ENCODE measurements around the gene ARL8A. TPM values are rescaled to one million over a fixed set of nuclear protein-coding genes. Genes with fewer than 3 reads are reported as not detected.

ARL8A gene
- total and polyA plus RNA-seq, 4 donors: 21.8 to 87.7 (median 49.3) TPM

- intact Hi-C loops (cut with DNase I): no loop called here
- 36 to 40% methylated on average over 11 of the region's 11 CpGs for WGBS, 2 donors
- Histone ChIP-seq H3K27ac (ENCODE audit: low read depth in 1 of 2, low read length in 2 of 2) (no peak overlapping the region), H3K4me1 (ENCODE audit: control insufficient read depth in 1 of 2, insufficient read depth in 2 of 2, low read length in 2 of 2) (no peaks in the 10 kb centered on the region), H3K27me3 (ENCODE audit: control insufficient read depth in 1 of 2, insufficient read depth in 2 of 2, low read length in 1 of 2) (no peaks in the 10 kb centered on the region), H3K36me3 (ENCODE audit: control insufficient read depth in 1 of 2, insufficient read depth in 2 of 2, low read length in 1 of 2) (no peaks in the 10 kb centered on the region), H3K4me3 (ENCODE audit: low read length in 2 of 2) (no peak overlapping the region), H3K9me3 (ENCODE audit: control insufficient read depth, low read length) (no peaks in the 10 kb centered on the region)
- ATAC-seq (ENCODE audit: low FRiP score): no peak
- DNase-seq: no peak
These were observed 10.4 kb upstream of the ARL8A start for GRCh38 chr1:202154766-202155477.

- DNase-seq (no peak), ATAC-seq (ENCODE audit: low FRiP score) (no peak)
- no peaks in the 10 kb centered on the region for H3K36me3 ChIP-seq (ENCODE audit: control insufficient read depth in 1 of 2, insufficient read depth in 2 of 2, low read length in 1 of 2)
- intact Hi-C loops (cut with DNase I): no loop called here
- no peak overlapping the region for H3K4me3 ChIP-seq (ENCODE audit: low read length in 2 of 2)
- H3K27ac ChIP-seq (ENCODE audit: low read depth in 1 of 2, low read length in 2 of 2): no peak overlapping the region
- no peaks in the 10 kb centered on the region for H3K9me3 ChIP-seq (ENCODE audit: control insufficient read depth, low read length)
- no peaks in the 10 kb centered on the region for H3K27me3 ChIP-seq (ENCODE audit: control insufficient read depth in 1 of 2, insufficient read depth in 2 of 2, low read length in 1 of 2)
- 88 to 89% methylated on average over 10 of the region's 10 CpGs for WGBS, 2 donors
- no peaks in the 10 kb centered on the region for H3K4me1 ChIP-seq (ENCODE audit: control insufficient read depth in 1 of 2, insufficient read depth in 2 of 2, low read length in 2 of 2)
These were observed 9.7 kb upstream of the ARL8A start for GRCh38 chr1:202154148-202154765.

- no peaks in the 10 kb centered on the region for H3K27me3 ChIP-seq (ENCODE audit: control insufficient read depth in 1 of 2, insufficient read depth in 2 of 2, low read length in 1 of 2)
- H3K27ac ChIP-seq (ENCODE audit: low read depth in 1 of 2, low read length in 2 of 2): no peak overlapping the region
- ATAC-seq (ENCODE audit: low FRiP score): no peak
- WGBS, 2 donors: 93 to 95% methylated on average over 4 of the region's 4 CpGs
- H3K9me3 ChIP-seq (ENCODE audit: control insufficient read depth, low read length): no peaks in the 10 kb centered on the region
- no peaks in the 10 kb centered on the region for H3K4me1 ChIP-seq (ENCODE audit: control insufficient read depth in 1 of 2, insufficient read depth in 2 of 2, low read length in 2 of 2)
- H3K36me3 ChIP-seq (ENCODE audit: control insufficient read depth in 1 of 2, insufficient read depth in 2 of 2, low read length in 1 of 2): no peaks in the 10 kb centered on the region
- no peak for DNase-seq
- no peak overlapping the region for H3K4me3 ChIP-seq (ENCODE audit: low read length in 2 of 2)
- intact Hi-C loops (cut with DNase I): no loop called here
These were observed 8.7 kb upstream of the ARL8A start for GRCh38 chr1:202153284-202153683.

GRCh38 chr1:202152399-202152798, 7.9 kb upstream of the ARL8A start:
- Histone ChIP-seq H3K9me3 (ENCODE audit: control insufficient read depth, low read length) (no peaks in the 10 kb centered on the region), H3K27me3 (ENCODE audit: control insufficient read depth in 1 of 2, insufficient read depth in 2 of 2, low read length in 1 of 2) (no peaks in the 10 kb centered on the region), H3K27ac (ENCODE audit: low read depth in 1 of 2, low read length in 2 of 2) (no peak overlapping the region), H3K36me3 (ENCODE audit: control insufficient read depth in 1 of 2, insufficient read depth in 2 of 2, low read length in 1 of 2) (no peaks in the 10 kb centered on the region), H3K4me3 (ENCODE audit: low read length in 2 of 2) (no peak overlapping the region), H3K4me1 (ENCODE audit: control insufficient read depth in 1 of 2, insufficient read depth in 2 of 2, low read length in 2 of 2) (no peaks in the 10 kb centered on the region)
- ATAC-seq (ENCODE audit: low FRiP score): no peak
- intact Hi-C loops (cut with DNase I): no loop called here
- 90 to 91% methylated on average over 10 of the region's 10 CpGs for WGBS, 2 donors
- no peak for DNase-seq

- intact Hi-C loops (cut with DNase I): no loop called here
- no peaks in the 10 kb centered on the region for H3K36me3 ChIP-seq (ENCODE audit: control insufficient read depth in 1 of 2, insufficient read depth in 2 of 2, low read length in 1 of 2)
- ATAC-seq (ENCODE audit: low FRiP score): no peak
- no peak overlapping the region for H3K27ac ChIP-seq (ENCODE audit: low read depth in 1 of 2, low read length in 2 of 2)
- H3K4me3 ChIP-seq (ENCODE audit: low read length in 2 of 2): no peak overlapping the region
- no peaks in the 10 kb centered on the region for H3K9me3 ChIP-seq (ENCODE audit: control insufficient read depth, low read length)
- no peaks in the 10 kb centered on the region for H3K4me1 ChIP-seq (ENCODE audit: control insufficient read depth in 1 of 2, insufficient read depth in 2 of 2, low read length in 2 of 2)
- H3K27me3 ChIP-seq (ENCODE audit: control insufficient read depth in 1 of 2, insufficient read depth in 2 of 2, low read length in 1 of 2): no peaks in the 10 kb centered on the region
- 89 to 94% methylated on average over 2 of the region's 2 CpGs for WGBS, 2 donors
- no peak for DNase-seq
These were observed 6.5 kb upstream of the ARL8A start for GRCh38 chr1:202151045-202151444.

GRCh38 chr1:202150602-202151001, 6.1 kb upstream of the ARL8A start:
- Histone ChIP-seq H3K4me1 (ENCODE audit: control insufficient read depth in 1 of 2, insufficient read depth in 2 of 2, low read length in 2 of 2) (no peaks in the 10 kb centered on the region), H3K27ac (ENCODE audit: low read depth in 1 of 2, low read length in 2 of 2) (no peak overlapping the region), H3K36me3 (ENCODE audit: control insufficient read depth in 1 of 2, insufficient read depth in 2 of 2, low read length in 1 of 2) (no peaks in the 10 kb centered on the region), H3K4me3 (ENCODE audit: low read length in 2 of 2) (no peak overlapping the region), H3K27me3 (ENCODE audit: control insufficient read depth in 1 of 2, insufficient read depth in 2 of 2, low read length in 1 of 2) (no peaks in the 10 kb centered on the region), H3K9me3 (ENCODE audit: control insufficient read depth, low read length) (no peaks in the 10 kb centered on the region)
- intact Hi-C loops (cut with DNase I): no loop called here
- 94% methylated on average over 8 of the region's 8 CpGs for WGBS, 2 donors
- no peak for DNase-seq
- no peak for ATAC-seq (ENCODE audit: low FRiP score)

- ATAC-seq (ENCODE audit: low FRiP score): no peak
- intact Hi-C loops (cut with DNase I): no loop called here
- no peaks in the 10 kb centered on the region for H3K36me3 ChIP-seq (ENCODE audit: control insufficient read depth in 1 of 2, insufficient read depth in 2 of 2, low read length in 1 of 2)
- H3K27me3 ChIP-seq (ENCODE audit: control insufficient read depth in 1 of 2, insufficient read depth in 2 of 2, low read length in 1 of 2): no peaks in the 10 kb centered on the region
- H3K4me3 ChIP-seq (ENCODE audit: low read length in 2 of 2): no peak overlapping the region
- H3K4me1 ChIP-seq (ENCODE audit: control insufficient read depth in 1 of 2, insufficient read depth in 2 of 2, low read length in 2 of 2): no peaks in the 10 kb centered on the region
- no peaks in the 10 kb centered on the region for H3K9me3 ChIP-seq (ENCODE audit: control insufficient read depth, low read length)
- no peak for DNase-seq
- no peak overlapping the region for H3K27ac ChIP-seq (ENCODE audit: low read depth in 1 of 2, low read length in 2 of 2)
- WGBS, 2 donors: 93 to 95% methylated on average over 9 of the region's 9 CpGs
These were observed 5.7 kb upstream of the ARL8A start for GRCh38 chr1:202150187-202150586.

GRCh38 chr1:202149566-202149965, 5.0 kb upstream of the ARL8A start:
- no peaks in the 10 kb centered on the region for H3K27me3 ChIP-seq (ENCODE audit: control insufficient read depth in 1 of 2, insufficient read depth in 2 of 2, low read length in 1 of 2)
- H3K4me1 ChIP-seq (ENCODE audit: control insufficient read depth in 1 of 2, insufficient read depth in 2 of 2, low read length in 2 of 2): no peaks in the 10 kb centered on the region
- 94 to 95% methylated on average over 4 of the region's 4 CpGs for WGBS, 2 donors
- no peak overlapping the region for H3K4me3 ChIP-seq (ENCODE audit: low read length in 2 of 2)
- H3K36me3 ChIP-seq (ENCODE audit: control insufficient read depth in 1 of 2, insufficient read depth in 2 of 2, low read length in 1 of 2): no peaks in the 10 kb centered on the region
- intact Hi-C loops (cut with DNase I): no loop called here
- no peak for ATAC-seq (ENCODE audit: low FRiP score)
- no peak overlapping the region for H3K27ac ChIP-seq (ENCODE audit: low read depth in 1 of 2, low read length in 2 of 2)
- DNase-seq: no peak
- H3K9me3 ChIP-seq (ENCODE audit: control insufficient read depth, low read length): no peaks in the 10 kb centered on the region

- Histone ChIP-seq H3K9me3 (ENCODE audit: control insufficient read depth, low read length) (no peaks in the 10 kb centered on the region), H3K4me1 (ENCODE audit: control insufficient read depth in 1 of 2, insufficient read depth in 2 of 2, low read length in 2 of 2) (no peaks in the 10 kb centered on the region), H3K27ac (ENCODE audit: low read depth in 1 of 2, low read length in 2 of 2) (no peak overlapping the region), H3K27me3 (ENCODE audit: control insufficient read depth in 1 of 2, insufficient read depth in 2 of 2, low read length in 1 of 2) (no peaks in the 10 kb centered on the region), H3K36me3 (ENCODE audit: control insufficient read depth in 1 of 2, insufficient read depth in 2 of 2, low read length in 1 of 2) (no peaks in the 10 kb centered on the region), H3K4me3 (ENCODE audit: low read length in 2 of 2) (no peak overlapping the region)
- intact Hi-C loops (cut with DNase I): no loop called here
- WGBS, 2 donors: 91 to 93% methylated on average over 4 of the region's 4 CpGs
- no peak for ATAC-seq (ENCODE audit: low FRiP score)
- no peak for DNase-seq
These were observed 3.9 kb upstream of the ARL8A start for GRCh38 chr1:202148391-202148790.
